ENCODE data around the gene PRMT6. TPM values are rescaled to one million over a fixed set of nuclear protein-coding genes. Genes with fewer than 3 reads are reported as not detected.
"Not testable (repeated sequence)": the region's sequence is repeated elsewhere in the genome, so short reads cannot be mapped to it uniquely, and the experiment has no call there.

PRMT6 gene
- total RNA-seq, 1 experiment from 2014 or later: 44.7 TPM

- H3K27me3 ChIP-seq (ENCODE audit: control insufficient read depth, insufficient read depth, low read length): no peaks in the 10 kb centered on the region
- H3K36me3 ChIP-seq (replicated peaks; ENCODE audit: control insufficient read depth, insufficient read depth, low read length): no peaks in the 10 kb centered on the region
- peak overlapping the region; percentile 100; the same call in 1 of the 2 replicates for H3K4me3 ChIP-seq (ENCODE audit: insufficient read depth, low read depth, low read length)
- no peak for DNase-seq
These were observed 2.0 kb downstream of the PRMT6 start for GRCh38 chr1:107058245-107059032.

GRCh38 chr1:107061886-107062285 lies 5.4 kb downstream of the PRMT6 start:
- no peak overlapping the region for H3K4me3 ChIP-seq (ENCODE audit: insufficient read depth, low read depth, low read length)
- no peaks in the 10 kb centered on the region for H3K36me3 ChIP-seq (replicated peaks; ENCODE audit: control insufficient read depth, insufficient read depth, low read length)
- H3K27me3 ChIP-seq (ENCODE audit: control insufficient read depth, insufficient read depth, low read length): no peaks in the 10 kb centered on the region
- DNase-seq: no peak

- no peak for DNase-seq
- no peaks in the 10 kb centered on the region for H3K36me3 ChIP-seq (replicated peaks; ENCODE audit: control insufficient read depth, insufficient read depth, low read length)
- H3K27me3 ChIP-seq (ENCODE audit: control insufficient read depth, insufficient read depth, low read length): no peaks in the 10 kb centered on the region
- no peak overlapping the region for H3K4me3 ChIP-seq (ENCODE audit: insufficient read depth, low read depth, low read length)
These were observed 17.0 kb downstream of the PRMT6 start for GRCh38 chr1:107073493-107073892.

- H3K36me3 ChIP-seq (replicated peaks; ENCODE audit: control insufficient read depth, insufficient read depth, low read length): no peaks in the 10 kb centered on the region
- DNase-seq: peak; percentile 17
- no peak overlapping the region for H3K4me3 ChIP-seq (ENCODE audit: insufficient read depth, low read depth, low read length)
- no peaks in the 10 kb centered on the region for H3K27me3 ChIP-seq (ENCODE audit: control insufficient read depth, insufficient read depth, low read length)
These were observed 20.4 kb downstream of the PRMT6 start for GRCh38 chr1:107076841-107077240.

- Histone ChIP-seq H3K27me3 (ENCODE audit: control insufficient read depth, insufficient read depth, low read length) (no peaks in the 10 kb centered on the region), H3K4me3 (ENCODE audit: insufficient read depth, low read depth, low read length) (no peak overlapping the region), H3K36me3 (replicated peaks; ENCODE audit: control insufficient read depth, insufficient read depth, low read length) (no peaks in the 10 kb centered on the region)
- DNase-seq: no peak
These were observed 22.8 kb downstream of the PRMT6 start for GRCh38 chr1:107079249-107079648.

GRCh38 chr1:107081102-107081501 lies 24.6 kb downstream of the PRMT6 start:
- DNase-seq: no peak
- H3K27me3 ChIP-seq (ENCODE audit: control insufficient read depth, insufficient read depth, low read length): no peaks in the 10 kb centered on the region
- no peak overlapping the region for H3K4me3 ChIP-seq (ENCODE audit: insufficient read depth, low read depth, low read length)
- no peaks in the 10 kb centered on the region for H3K36me3 ChIP-seq (replicated peaks; ENCODE audit: control insufficient read depth, insufficient read depth, low read length)

GRCh38 chr1:107091418-107091817 lies 34.9 kb downstream of the PRMT6 start:
- H3K36me3 ChIP-seq (replicated peaks; ENCODE audit: control insufficient read depth, insufficient read depth, low read length): no peaks in the 10 kb centered on the region
- H3K4me3 ChIP-seq (ENCODE audit: insufficient read depth, low read depth, low read length): no peak overlapping the region
- DNase-seq: no peak
- H3K27me3 ChIP-seq (ENCODE audit: control insufficient read depth, insufficient read depth, low read length): no peaks in the 10 kb centered on the region

- DNase-seq; H3K36me3 ChIP-seq (replicated peaks; ENCODE audit: control insufficient read depth, insufficient read depth, low read length); H3K4me3 ChIP-seq (ENCODE audit: insufficient read depth, low read depth, low read length); H3K27me3 ChIP-seq (ENCODE audit: control insufficient read depth, insufficient read depth, low read length): not testable (repeated sequence)
These were observed 36.9 kb downstream of the PRMT6 start for GRCh38 chr1:107093395-107093794.

- no peak overlapping the region for H3K4me3 ChIP-seq (ENCODE audit: insufficient read depth, low read depth, low read length)
- no peaks in the 10 kb centered on the region for H3K27me3 ChIP-seq (ENCODE audit: control insufficient read depth, insufficient read depth, low read length)
- DNase-seq: no peak
These were observed 39.2 kb downstream of the PRMT6 start for GRCh38 chr1:107095647-107096046.

GRCh38 chr1:107096690-107097089 lies 40.2 kb downstream of the PRMT6 start:
- H3K36me3 ChIP-seq (replicated peaks; ENCODE audit: control insufficient read depth, insufficient read depth, low read length): no peaks in the 10 kb centered on the region
- no peak overlapping the region for H3K4me3 ChIP-seq (ENCODE audit: insufficient read depth, low read depth, low read length)
- DNase-seq: no peak
- no peaks in the 10 kb centered on the region for H3K27me3 ChIP-seq (ENCODE audit: control insufficient read depth, insufficient read depth, low read length)

More at GRCh38 chr1:107095647-107096046, 39.2 kb downstream of the PRMT6 start:
- no peaks in the 10 kb centered on the region for H3K36me3 ChIP-seq (replicated peaks; ENCODE audit: control insufficient read depth, insufficient read depth, low read length)

GRCh38 chr1:107098961-107099360 lies 42.5 kb downstream of the PRMT6 start:
- no peaks in the 10 kb centered on the region for H3K27me3 ChIP-seq (ENCODE audit: control insufficient read depth, insufficient read depth, low read length)
- H3K4me3 ChIP-seq (ENCODE audit: insufficient read depth, low read depth, low read length): no peak overlapping the region
- no peaks in the 10 kb centered on the region for H3K36me3 ChIP-seq (replicated peaks; ENCODE audit: control insufficient read depth, insufficient read depth, low read length)
- DNase-seq: no peak

- Histone ChIP-seq H3K4me3 (ENCODE audit: insufficient read depth, low read depth, low read length) (no peak overlapping the region), H3K27me3 (ENCODE audit: control insufficient read depth, insufficient read depth, low read length) (no peaks in the 10 kb centered on the region), H3K36me3 (replicated peaks; ENCODE audit: control insufficient read depth, insufficient read depth, low read length) (no peaks in the 10 kb centered on the region)
- DNase-seq: no peak
These were observed 44.0 kb downstream of the PRMT6 start for GRCh38 chr1:107100331-107100984.

- no peak for DNase-seq
- Histone ChIP-seq H3K4me3 (ENCODE audit: insufficient read depth, low read depth, low read length) (no peak overlapping the region), H3K36me3 (replicated peaks; ENCODE audit: control insufficient read depth, insufficient read depth, low read length) (no peaks in the 10 kb centered on the region), H3K27me3 (ENCODE audit: control insufficient read depth, insufficient read depth, low read length) (no peaks in the 10 kb centered on the region)
These were observed 49.4 kb downstream of the PRMT6 start for GRCh38 chr1:107105914-107106313.

Data from H7 (cell line).